HTERT RPE-1 (cell line): ENCODE results near the gene SLC26A8.
"Not testable (repeated sequence)": the region's sequence is repeated elsewhere in the genome, so short reads cannot be mapped to it uniquely, and the experiment has no call there.

ENCODE experiments used
- in situ Hi-C: fragments of 300-500 bp; cut with MboI; formaldehyde crosslinking; loops from 4 replicates; pipeline ENCODE4 v1.14.3; 2020; ENCODE audit warnings: low sequenced_read_pairs

SLC26A8 gene

GRCh38 chr6:35916893-35917292, 107.5 kb downstream of the SLC26A8 start:
- in situ Hi-C loops, result not testable (repeated sequence)

GRCh38 chr6:35916056-35916455, 108.4 kb downstream of the SLC26A8 start:
- in situ Hi-C loops, result no loop called here

- in situ Hi-C loops, result no loop called here
Observed at GRCh38 chr6:35914536-35914935, 109.9 kb downstream of the SLC26A8 start.

- in situ Hi-C loops, result no loop called here
Observed at GRCh38 chr6:35911871-35912653, 112.4 kb downstream of the SLC26A8 start.

GRCh38 chr6:35909571-35909970, 114.9 kb downstream of the SLC26A8 start:
- in situ Hi-C loops, result not testable (repeated sequence)

- in situ Hi-C loops, result not testable (repeated sequence)
Observed at GRCh38 chr6:35908753-35909401, 115.6 kb downstream of the SLC26A8 start.

GRCh38 chr6:35907750-35908149, 116.7 kb downstream of the SLC26A8 start:
- in situ Hi-C loops, result no loop called here

- in situ Hi-C loops, result no loop called here
Observed at GRCh38 chr6:35906499-35906846, 118.0 kb downstream of the SLC26A8 start.

GRCh38 chr6:35905841-35906498, 118.5 kb downstream of the SLC26A8 start:
- in situ Hi-C loops, result no loop called here

- in situ Hi-C loops, result no loop called here
Observed at GRCh38 chr6:35905141-35905785, 119.2 kb downstream of the SLC26A8 start.

GRCh38 chr6:35903679-35904078, 120.8 kb downstream of the SLC26A8 start:
- in situ Hi-C loops, result no loop called here

- in situ Hi-C loops, result no loop called here
Observed at GRCh38 chr6:35900448-35900847, 124.0 kb downstream of the SLC26A8 start.

- in situ Hi-C loops, result no loop called here
Observed at GRCh38 chr6:35898003-35898402, 126.4 kb downstream of the SLC26A8 start.

- in situ Hi-C loops, result no loop called here
Observed at GRCh38 chr6:35897486-35897885, 127.0 kb downstream of the SLC26A8 start.

- in situ Hi-C loops, result no loop called here
Observed at GRCh38 chr6:35897036-35897435, 127.4 kb downstream of the SLC26A8 start.

- in situ Hi-C loops, result no loop called here
Observed at GRCh38 chr6:35896228-35896627, 128.2 kb downstream of the SLC26A8 start.

- in situ Hi-C loops, result no loop called here
Observed at GRCh38 chr6:35895560-35895959, 128.9 kb downstream of the SLC26A8 start.

GRCh38 chr6:35894776-35895175, 129.7 kb downstream of the SLC26A8 start:
- in situ Hi-C loops, result no loop called here
